Measurements from ENCODE around the gene EXOC4. TPM values are rescaled to one million over a fixed set of nuclear protein-coding genes. Genes with fewer than 3 reads are reported as not detected.

The EXOC4 gene
- total and polyA plus RNA-seq, 9 donors, result 26.8 to 80.5 (median 70.7) TPM

GRCh38 chr7:133690740-133691139, 437.9 kb downstream of the EXOC4 start:
- DNase-seq, result no peak
- intact Hi-C loops (cut with DNase I), result no loop called here
- WGBS, 3 donors, result 85 to 95% (median 92%) methylated on average over 4 of the region's 4 CpGs
- H3K9me3 ChIP-seq, result no peaks in the 10 kb centered on the region
- H3K36me3 ChIP-seq, result no peaks in the 10 kb centered on the region
- peaks cover 6% of the 10 kb centered on the region for H3K4me1 ChIP-seq (ENCODE audit: insufficient read depth)
- H3K4me3 ChIP-seq, result no peak overlapping the region
- no peaks in the 10 kb centered on the region for H3K27me3 ChIP-seq
- no peak for TF ChIP-seq CTCF (IDR thresholded peaks at IDR 0.05)
- no peak for TF ChIP-seq EP300 (IDR thresholded peaks at IDR 0.05)
- TF ChIP-seq POLR2A (IDR thresholded peaks at IDR 0.05), result no peak
- no peak overlapping the region for H3K27ac ChIP-seq

GRCh38 chr7:133691727-133692610, 439.1 kb downstream of the EXOC4 start:
- 49 to 65% (median 62%) methylated on average over 4 of the region's 4 CpGs for WGBS, 3 donors

GRCh38 chr7:133693281-133693680, 440.4 kb downstream of the EXOC4 start:
- no peak for TF ChIP-seq CTCF (IDR thresholded peaks at IDR 0.05)
- no peak for TF ChIP-seq EP300 (IDR thresholded peaks at IDR 0.05)
- TF ChIP-seq POLR2A (IDR thresholded peaks at IDR 0.05), result no peak
- H3K4me1 ChIP-seq (ENCODE audit: insufficient read depth), result peaks cover 7% of the 10 kb centered on the region
- no peak overlapping the region for H3K27ac ChIP-seq
- H3K4me3 ChIP-seq, result no peak overlapping the region
- no peak for DNase-seq
- H3K27me3 ChIP-seq, result no peaks in the 10 kb centered on the region
- intact Hi-C loops (cut with DNase I), result no loop called here
- H3K36me3 ChIP-seq, result no peaks in the 10 kb centered on the region
- no peaks in the 10 kb centered on the region for H3K9me3 ChIP-seq
- 92 to 99% (median 96%) methylated on average over 5 of the region's 5 CpGs for whole genome bisulfite sequencing, 3 donors

More at GRCh38 chr7:133691727-133692610, 439.1 kb downstream of the EXOC4 start:
- intact Hi-C loops (cut with DNase I), result no loop called here
- Histone ChIP-seq H3K4me3 (no peak overlapping the region), H3K27me3 (no peaks in the 10 kb centered on the region), H3K36me3 (no peaks in the 10 kb centered on the region), H3K4me1 (ENCODE audit: insufficient read depth) (peaks cover 6% of the 10 kb centered on the region), H3K27ac (no peak overlapping the region), H3K9me3 (no peaks in the 10 kb centered on the region)
- no peak for DNase-seq
- TF ChIP-seq EP300 (IDR thresholded peaks at IDR 0.05), result no peak
- no peak for TF ChIP-seq CTCF (IDR thresholded peaks at IDR 0.05)
- TF ChIP-seq POLR2A (IDR thresholded peaks at IDR 0.05), result no peak

- no peak overlapping the region for H3K4me3 ChIP-seq
- 87 to 90% (median 90%) methylated on average over 4 of the region's 4 CpGs for WGBS, 3 donors
- no peaks in the 10 kb centered on the region for H3K9me3 ChIP-seq
- H3K27me3 ChIP-seq, result no peaks in the 10 kb centered on the region
- H3K36me3 ChIP-seq, result no peaks in the 10 kb centered on the region
- peaks cover 2% of the 10 kb centered on the region for H3K4me1 ChIP-seq (ENCODE audit: insufficient read depth)
- H3K27ac ChIP-seq, result no peak overlapping the region
- no peak for TF ChIP-seq EP300 (IDR thresholded peaks at IDR 0.05)
- TF ChIP-seq CTCF (IDR thresholded peaks at IDR 0.05), result no peak
- TF ChIP-seq POLR2A (IDR thresholded peaks at IDR 0.05), result no peak
- DNase-seq, result no peak
- intact Hi-C loops (cut with DNase I), result no loop called here
Measured at GRCh38 chr7:133696056-133696455, 443.2 kb downstream of the EXOC4 start.

Measured in ovary (tissue), 9 donors.